Ishikawa (cell line): ENCODE results near the gene MANSC4.

Source experiments
- EP300 ChIP-seq: IDR thresholded peaks from 2 replicates; pipeline ENCODE4 v1.6.1; 2012; ENCODE audit warnings: borderline replicate concordance
- MAX ChIP-seq: IDR thresholded peaks from 2 replicates; pipeline ENCODE4 v1.6.1; 2012
- REST ChIP-seq: IDR thresholded peaks from 2 replicates; pipeline ENCODE4 v1.6.1; 2012; ENCODE audit warnings: low read depth, mild to moderate bottlenecking
- TAF1 ChIP-seq: IDR thresholded peaks from 2 replicates; pipeline ENCODE4 v1.6.1; 2012; ENCODE audit warnings: low read depth, mild to moderate bottlenecking

- TF ChIP-seq TAF1 (no peak), EP300 (no peak), MAX (no peak; the same call in 1 of the 2 replicates), REST (no peak)
Observed at GRCh38 chr12:27779416-27779919, 568 bp downstream of the MANSC4 start.
